Astrocyte of the cerebellum (primary cell): ENCODE measurements around the gene PDCD2.
"Not testable (repeated sequence)": the region's sequence is repeated elsewhere in the genome, so short reads cannot be mapped to it uniquely, and the experiment has no call there.

ENCODE experiments used
- DNase-seq: peaks from one replicate; pipeline ENCODE4 v3.0.0-alpha.2; 2011; ENCODE audit warnings: low read depth
- H3K4me3 ChIP-seq: 2 replicates; pipeline ENCODE4 v1.5.1; 2011; ENCODE audit warnings: mild to moderate bottlenecking, low read depth, low read length, moderate library complexity
- CTCF ChIP-seq: IDR thresholded peaks from 2 replicates; pipeline ENCODE4 v1.5.1; 2012; ENCODE audit warnings: low read length, low read depth, moderate library complexity, mild to moderate bottlenecking; ENCODE audit errors: missing control alignments
- in situ Hi-C: cut with HindIII; loops from 2 replicates; pipeline ENCODE4 v1.10.0; 2017; ENCODE audit warnings: low sequenced_read_pairs

PDCD2 gene

GRCh38 chr6:170584181-170584953, at the start of gene PDCD2:
PDCD2 (minus strand) TSS chr6:170584637; CDS start chr6:170584581, 56 bp downstream.
- in situ Hi-C loops = no loop called here
- peak; percentile 60 for DNase-seq
- H3K4me3 ChIP-seq = peak within 1 kb of the TSS; percentile 93
- no peak for TF ChIP-seq CTCF

- H3K4me3 ChIP-seq, in situ Hi-C loops, DNase-seq: not testable (repeated sequence)
These were observed 31.6 kb upstream of the PDCD2 start for GRCh38 chr6:170616020-170616554.

- DNase-seq, in situ Hi-C loops, H3K4me3 ChIP-seq: not testable (repeated sequence)
These were observed 27.9 kb upstream of the PDCD2 start for GRCh38 chr6:170612256-170612804.

- H3K4me3 ChIP-seq, DNase-seq, in situ Hi-C loops: not testable (repeated sequence)
These were observed 24.8 kb upstream of the PDCD2 start for GRCh38 chr6:170609225-170609624.

GRCh38 chr6:170605574-170606259, 21.3 kb upstream of the PDCD2 start:
- DNase-seq = no peak
- TF ChIP-seq CTCF = no peak
- in situ Hi-C loops = no loop called here
- no peak overlapping the region for H3K4me3 ChIP-seq

- no peak for TF ChIP-seq CTCF
- no peak overlapping the region for H3K4me3 ChIP-seq
- in situ Hi-C loops = no loop called here
- no peak for DNase-seq
These were observed 12.8 kb upstream of the PDCD2 start for GRCh38 chr6:170597278-170597677.

- no peak for TF ChIP-seq CTCF
- H3K4me3 ChIP-seq = no peak overlapping the region
- in situ Hi-C loops = no loop called here
- no peak for DNase-seq
These were observed 12.0 kb upstream of the PDCD2 start for GRCh38 chr6:170596426-170596825.

GRCh38 chr6:170590725-170591124, 6.3 kb upstream of the PDCD2 start:
- in situ Hi-C loops = no loop called here
- H3K4me3 ChIP-seq = no peak overlapping the region
- DNase-seq = no peak
- TF ChIP-seq CTCF = no peak
